DMS79 treated with DMSO at 0.1 percent for 48 hours (cell line): ENCODE results near the gene CNDP2.
"Not testable (repeated sequence)": the region's sequence is repeated elsewhere in the genome, so short reads cannot be mapped to it uniquely, and the experiment has no call there.

Experiments used
- DNase-seq: peaks from one replicate; lab custom pipeline; 2025; lab: John Stamatoyannopoulos, UW

CNDP2 gene

DNA sequence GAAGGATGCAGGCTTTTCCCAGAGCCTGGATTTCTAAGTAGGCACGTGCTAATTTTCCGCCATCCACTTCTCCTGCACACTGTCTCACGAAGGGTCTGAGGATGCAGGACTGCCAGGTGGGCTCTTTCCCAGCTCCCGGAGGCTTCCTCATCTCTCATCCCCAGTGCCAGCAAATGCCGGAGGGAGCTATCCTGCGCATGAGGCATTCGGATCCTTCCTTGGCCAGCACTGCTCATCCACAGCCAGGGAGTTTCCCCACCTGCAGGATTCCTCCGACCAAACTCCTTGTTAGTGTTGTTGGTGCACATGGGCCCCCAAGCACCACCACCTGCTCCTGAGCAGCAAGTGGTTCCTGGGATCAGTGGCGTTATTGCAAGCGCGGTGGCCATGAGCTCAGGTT, 43.1 kb downstream of the CNDP2 start:
- DNase-seq, result no peak

DNA sequence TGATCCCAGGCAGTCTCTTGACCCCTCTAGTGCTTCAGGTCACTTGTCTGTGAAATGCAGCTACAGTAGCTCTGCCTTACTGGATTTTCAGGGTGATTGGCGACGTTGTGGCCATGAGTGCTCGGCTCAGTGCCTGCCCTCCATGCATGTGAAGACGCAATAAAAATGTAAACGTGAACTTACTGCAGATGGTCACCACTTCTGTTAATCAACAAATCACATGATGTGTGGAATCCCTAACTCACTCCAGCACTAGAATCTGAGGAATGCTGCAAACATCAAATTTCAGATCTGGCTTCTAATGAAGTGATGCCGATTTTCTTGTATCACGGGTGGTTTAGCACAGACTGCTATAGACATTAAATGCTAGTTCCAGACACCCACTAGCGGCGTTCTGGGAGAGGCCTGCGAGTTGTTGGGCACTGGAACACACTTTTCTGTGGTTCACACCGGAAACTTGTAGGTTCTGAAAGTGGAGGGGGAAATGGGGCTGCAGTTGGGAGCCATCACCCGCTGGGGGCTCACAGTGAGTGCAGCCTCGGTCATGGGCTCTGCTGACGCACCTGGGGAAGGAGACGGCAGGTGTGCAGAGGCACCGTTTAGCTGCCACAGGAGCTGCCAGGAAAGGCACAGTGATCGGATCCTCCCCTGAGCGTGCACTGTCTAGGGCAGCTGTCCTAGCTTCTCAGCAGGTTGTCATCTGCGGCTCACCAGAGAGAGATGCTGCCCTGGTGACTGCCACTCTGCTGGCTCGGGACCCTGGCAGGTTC, 44.7 kb downstream of the CNDP2 start:
- DNase-seq, result peak; percentile 16

DNA sequence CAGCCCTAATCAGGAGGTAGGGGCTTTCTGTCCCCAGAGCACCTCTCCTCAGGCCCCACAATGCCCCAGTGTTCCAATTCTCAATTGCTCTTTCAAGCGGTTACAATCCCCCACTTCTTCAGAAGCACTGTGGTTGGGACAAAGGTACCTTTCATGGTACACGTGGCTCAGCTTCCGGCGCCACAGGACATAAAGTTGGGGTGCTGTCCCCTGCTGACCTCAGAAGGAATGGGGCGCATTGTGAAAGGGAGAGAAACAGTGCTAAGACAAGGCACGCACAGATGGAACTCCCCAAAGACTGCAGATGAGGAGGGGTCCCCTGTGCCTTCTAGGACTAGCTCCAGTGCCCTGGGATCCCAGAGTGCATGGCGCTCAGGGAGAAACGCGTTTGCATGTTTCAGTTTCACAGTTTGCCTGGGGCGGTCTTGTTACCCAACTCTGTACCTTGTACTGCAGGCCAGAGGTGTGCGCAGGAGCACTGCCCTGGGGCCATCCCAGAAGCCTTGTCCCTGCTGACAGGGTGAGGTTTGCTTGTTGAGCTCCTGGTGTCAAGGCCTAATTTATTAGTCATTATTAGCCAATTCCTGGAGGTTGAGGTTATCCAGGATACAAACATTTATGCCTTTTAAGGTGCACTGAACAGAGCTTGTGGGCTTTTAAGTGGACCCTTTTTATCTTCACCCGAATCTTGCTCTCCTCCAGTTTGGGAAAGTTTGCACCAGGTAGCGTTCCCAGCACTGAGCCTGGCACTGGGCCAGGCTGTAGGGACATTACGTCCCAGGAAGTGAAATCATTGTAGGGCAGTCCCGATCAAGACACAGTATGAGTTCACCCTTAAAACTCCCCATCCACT, 45.8 kb downstream of the CNDP2 start:
- DNase-seq, result no peak

DNA sequence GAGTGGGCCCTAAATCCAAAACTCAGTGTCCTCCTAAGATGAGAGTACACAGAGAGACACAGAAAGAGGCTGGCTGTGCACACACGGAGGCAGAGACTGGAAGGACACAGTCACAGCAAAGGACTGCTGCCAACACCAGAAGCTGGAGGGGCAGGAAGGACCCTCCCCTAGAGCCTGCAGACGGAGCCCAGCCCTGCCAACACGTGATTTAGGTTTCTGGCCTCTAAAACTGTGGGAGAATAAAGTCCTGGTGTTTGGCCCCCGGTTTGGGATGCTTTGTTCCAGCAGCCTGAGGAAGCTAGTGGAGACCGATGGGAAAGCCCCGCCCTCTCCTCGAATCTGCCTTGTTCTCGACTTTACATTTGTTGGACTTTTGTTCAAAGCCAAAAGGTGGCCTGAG, 48.7 kb downstream of the CNDP2 start:
- DNase-seq, result no peak

- DNase-seq, result no peak
These were observed 49.8 kb downstream of the CNDP2 start for GRCh38 chr18:74546007-74546406.

DNA sequence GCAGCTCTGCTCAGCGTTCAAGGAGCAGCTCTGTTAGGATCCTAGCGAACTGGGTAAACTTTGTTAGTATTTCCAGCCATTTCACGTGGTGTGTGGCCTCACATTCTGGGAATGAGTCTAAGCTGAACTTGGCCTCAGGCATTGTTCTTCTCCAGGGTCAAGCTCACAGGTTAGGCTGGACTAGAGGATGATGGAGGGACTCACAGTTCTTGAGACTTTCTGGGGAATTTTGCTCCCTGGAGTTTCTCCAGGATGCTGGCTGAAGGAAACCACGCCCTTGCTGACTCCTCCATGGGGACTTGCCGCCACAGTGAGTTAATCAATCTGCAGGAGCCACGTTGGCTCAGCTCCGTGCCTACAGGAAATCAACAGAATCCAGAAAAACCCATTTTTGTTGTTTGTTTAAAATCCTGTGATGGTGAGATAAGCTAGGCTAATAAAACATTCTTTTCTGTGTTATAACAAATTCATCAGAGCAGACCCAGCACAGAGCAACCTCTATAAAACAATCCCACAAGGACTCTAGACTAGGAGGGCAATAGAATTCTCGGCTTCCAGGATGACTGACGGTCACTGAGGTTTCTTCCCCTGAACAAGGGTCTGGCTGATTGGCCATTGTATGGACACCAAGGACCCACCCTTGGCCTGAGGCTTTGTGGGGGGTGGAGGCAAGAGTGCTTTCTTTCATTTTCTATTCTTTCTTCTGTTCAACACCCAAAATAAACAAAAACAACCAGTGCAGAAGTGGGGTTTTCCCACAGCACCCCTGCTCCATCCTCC, 50.8 kb downstream of the CNDP2 start:
- no peak for DNase-seq

DNA sequence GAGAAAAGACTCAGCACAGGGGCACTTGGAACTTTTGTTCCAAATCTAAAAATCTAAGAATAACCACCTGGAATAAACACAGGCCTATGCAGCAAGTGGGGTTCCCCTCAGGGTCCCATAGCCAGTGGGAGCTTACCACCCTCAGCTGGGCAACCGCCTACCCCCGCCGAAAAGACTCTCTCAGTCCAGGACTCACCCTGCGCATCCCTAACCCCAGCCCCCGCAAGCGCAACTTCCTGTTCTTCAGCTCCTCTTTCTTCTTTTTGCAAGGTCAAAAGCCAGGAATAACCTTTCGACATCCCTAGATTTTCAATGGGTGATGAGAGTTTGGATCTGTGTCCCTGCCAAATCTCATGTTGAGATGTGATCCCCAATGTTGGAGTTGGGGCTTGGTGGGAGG, 51.7 kb downstream of the CNDP2 start:
- DNase-seq, result no peak

- no peak for DNase-seq
These were observed 53.5 kb downstream of the CNDP2 start for GRCh38 chr18:74549591-74550104.

DNA sequence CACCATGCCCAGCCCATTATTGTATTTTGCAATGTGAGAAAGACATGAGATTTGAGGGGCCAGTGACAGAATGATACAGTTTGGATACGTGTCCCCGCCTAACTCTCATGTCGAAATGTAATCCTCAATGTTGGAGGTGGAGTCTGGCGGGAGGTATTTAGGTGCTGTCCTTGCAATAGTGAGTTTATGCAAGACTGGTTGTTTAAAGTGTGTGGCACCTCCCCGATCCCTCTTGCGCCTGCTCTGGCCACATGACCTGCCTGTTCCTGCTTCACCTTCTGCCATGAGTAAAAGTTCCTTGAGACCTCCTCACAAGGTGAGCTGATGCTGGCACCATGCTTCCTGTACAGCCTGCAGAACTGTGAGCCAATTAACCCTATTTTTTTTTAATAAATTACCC, 54.7 kb downstream of the CNDP2 start:
- no peak for DNase-seq

DNA sequence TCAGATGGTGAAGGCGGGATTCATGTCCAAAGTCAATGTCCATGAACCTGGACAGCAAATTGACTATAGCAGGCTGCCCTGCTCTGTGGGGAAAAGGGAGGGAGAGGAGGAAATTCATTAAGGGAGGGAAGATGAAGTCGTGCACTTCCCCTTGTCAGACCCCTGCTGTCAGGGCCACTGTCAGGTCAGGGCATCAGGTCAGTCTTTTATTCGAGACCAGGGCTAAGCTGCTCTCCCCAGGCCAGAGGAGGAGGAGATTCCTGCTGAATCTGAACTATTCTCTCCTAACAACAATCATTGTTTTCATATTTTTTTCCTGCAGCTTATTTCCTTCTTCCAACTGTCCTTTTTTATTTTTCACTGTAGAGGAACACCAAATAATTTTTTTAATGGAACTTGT, 55.3 kb downstream of the CNDP2 start:
- DNase-seq, result no peak

- peak; percentile 73 for DNase-seq
These were observed 55.9 kb downstream of the CNDP2 start for GRCh38 chr18:74551936-74552555.

DNA sequence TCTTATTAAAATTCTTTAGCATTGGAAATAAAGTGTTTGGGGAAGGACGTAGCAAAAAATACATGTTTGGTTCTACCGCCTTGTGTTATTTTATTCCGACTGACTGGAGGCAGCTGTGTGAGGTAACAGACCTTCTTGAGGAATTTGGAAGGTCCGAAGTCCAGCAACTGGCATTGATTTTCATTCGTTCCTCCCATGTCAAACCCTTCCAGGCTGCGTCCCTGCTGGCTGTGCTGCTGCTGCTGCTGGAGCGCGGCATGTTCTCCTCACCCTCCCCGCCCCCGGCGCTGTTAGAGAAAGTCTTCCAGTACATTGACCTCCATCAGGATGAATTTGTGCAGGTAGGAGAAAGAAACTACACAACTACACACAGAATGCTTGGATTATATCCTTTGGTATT, 60.0 kb downstream of the CNDP2 start:
- DNase-seq, result no peak

- no peak for DNase-seq
These were observed 61.9 kb downstream of the CNDP2 start for GRCh38 chr18:74558096-74558495.

- DNase-seq, result no peak
These were observed 66.1 kb downstream of the CNDP2 start for GRCh38 chr18:74562131-74562730.

DNA sequence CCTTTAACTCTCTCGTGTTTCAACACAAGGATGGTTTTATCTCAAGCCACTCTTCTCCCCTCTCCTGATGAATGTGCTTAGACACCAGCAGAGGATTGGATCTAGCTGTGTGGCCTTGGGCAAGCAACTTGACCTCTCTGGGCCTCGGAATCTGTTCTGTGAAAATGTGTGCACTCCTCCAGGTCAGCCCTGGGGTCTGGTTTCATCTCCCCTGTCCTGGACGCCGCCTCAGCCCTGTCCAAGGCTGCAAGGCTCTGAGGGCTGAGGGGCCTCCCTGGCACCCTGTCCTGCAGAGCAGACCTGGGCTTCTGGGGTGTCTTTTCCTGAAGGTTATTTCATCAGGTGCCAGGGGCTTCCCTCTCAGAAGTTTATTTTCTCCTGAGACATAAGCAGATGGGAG, 66.6 kb downstream of the CNDP2 start:
- no peak for DNase-seq

GRCh38 chr18:74563999-74564398, 67.8 kb downstream of the CNDP2 start:
- DNase-seq, result no peak

DNA sequence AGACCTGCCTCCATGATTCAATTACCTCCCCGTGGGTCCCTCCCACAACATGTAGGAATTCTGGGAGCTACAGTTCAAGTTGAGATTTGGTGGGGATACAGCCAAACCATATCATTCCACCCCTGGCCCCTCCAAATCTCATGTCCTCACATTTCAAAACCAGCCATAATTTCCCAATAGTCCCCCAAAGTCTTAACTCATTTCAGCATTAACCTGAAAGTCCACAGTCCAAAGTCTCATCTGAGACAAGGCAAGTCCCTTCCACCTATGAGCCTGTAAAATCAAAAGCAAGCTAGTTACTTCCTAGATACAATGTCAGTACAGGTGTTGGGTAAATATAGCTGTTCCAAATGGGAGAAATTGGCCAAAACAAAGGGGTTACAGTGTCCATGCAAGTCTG, 69.0 kb downstream of the CNDP2 start:
- not testable (repeated sequence) for DNase-seq

DNA sequence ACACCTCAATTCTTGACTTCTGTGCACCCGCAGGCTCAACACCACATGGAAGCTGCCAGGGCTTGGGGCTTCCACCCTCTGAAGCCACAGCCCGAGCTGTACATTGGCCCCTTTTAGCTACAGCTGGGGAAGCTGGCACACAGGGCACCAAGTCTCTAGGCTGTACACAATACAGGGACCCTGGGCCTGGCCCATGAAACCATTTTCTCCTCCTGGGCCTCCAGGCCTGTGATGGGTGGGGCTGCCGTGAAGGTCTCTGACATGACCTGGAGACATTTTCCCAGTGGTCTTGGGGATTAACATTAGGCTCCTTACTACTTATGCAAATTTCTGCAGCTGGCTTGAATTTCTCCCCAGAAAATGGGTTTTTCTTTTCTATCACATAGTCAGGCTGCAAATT, 69.8 kb downstream of the CNDP2 start:
- DNase-seq, result not testable (repeated sequence)

- DNase-seq, result no peak
These were observed 71.7 kb downstream of the CNDP2 start for GRCh38 chr18:74567822-74568221.

- DNase-seq, result no peak
These were observed 73.2 kb downstream of the CNDP2 start for GRCh38 chr18:74569401-74569800.

DNA sequence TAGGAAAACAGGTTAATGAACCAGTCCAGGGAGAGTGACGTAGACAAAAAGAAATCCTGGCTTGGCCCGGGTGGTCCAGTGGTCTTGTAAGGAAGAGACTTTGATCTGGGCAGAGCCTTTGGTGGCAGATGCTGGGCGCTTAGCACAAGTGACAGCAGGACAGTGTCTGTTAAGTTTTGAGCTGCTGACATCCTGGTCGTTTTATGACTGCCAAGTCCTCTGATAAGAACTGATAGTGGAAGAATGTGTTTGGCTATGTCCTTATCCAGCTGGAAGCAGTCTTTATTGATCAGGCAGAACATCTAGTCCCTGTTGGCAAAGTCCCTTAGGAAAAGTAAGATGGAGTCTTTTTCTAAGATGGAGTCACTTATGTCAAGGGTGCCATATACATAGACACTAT, 74.1 kb downstream of the CNDP2 start:
- DNase-seq, result no peak
